Activated effector memory CD4-positive, alpha-beta T cell treated with Interleukin-2 at 50 U/mL for 16 hours (primary cell): ENCODE measurements around the gene AP5B1.
"Not testable (repeated sequence)": the region's sequence is repeated elsewhere in the genome, so short reads cannot be mapped to it uniquely, and the experiment has no call there.

Experiments
- DNase-seq: peaks from one replicate; pipeline ENCODE4 v3.0.0-alpha.2; 2020

AP5B1 gene

GRCh38 chr11:65785319-65786007 lies 4.7 kb upstream of the AP5B1 start:
- no peak for DNase-seq

- no peak for DNase-seq
Observed at GRCh38 chr11:65782816-65783228, 2.0 kb upstream of the AP5B1 start.

- no peak for DNase-seq
Observed at GRCh38 chr11:65781962-65782815, 1.4 kb upstream of the AP5B1 start.

GRCh38 chr11:65781152-65781961 lies 581 bp upstream of the AP5B1 start:
- no peak for DNase-seq

GRCh38 chr11:65779919-65780769 lies 632 bp downstream of the AP5B1 start:
- DNase-seq, result peak; percentile 67

GRCh38 chr11:65779669-65779918 lies 1.2 kb downstream of the AP5B1 start:
- DNase-seq, result no peak

GRCh38 chr11:65778901-65779668 lies 1.7 kb downstream of the AP5B1 start:
- DNase-seq, result no peak

- no peak for DNase-seq
Observed at GRCh38 chr11:65778431-65778900, 2.3 kb downstream of the AP5B1 start.

GRCh38 chr11:65777821-65778361 lies 2.9 kb downstream of the AP5B1 start:
- DNase-seq, result no peak

GRCh38 chr11:65777241-65777640 lies 3.5 kb downstream of the AP5B1 start:
- DNase-seq, result no peak

GRCh38 chr11:65776710-65777141 lies 4.0 kb downstream of the AP5B1 start:
- DNase-seq, result no peak

GRCh38 chr11:65776196-65776595 lies 4.6 kb downstream of the AP5B1 start:
- DNase-seq, result no peak

GRCh38 chr11:65774525-65775306 lies 6.1 kb downstream of the AP5B1 start:
- DNase-seq, result no peak

GRCh38 chr11:65773784-65774411 lies 6.9 kb downstream of the AP5B1 start:
- DNase-seq, result no peak

- DNase-seq, result no peak
Observed at GRCh38 chr11:65771589-65772112, 9.1 kb downstream of the AP5B1 start.

- DNase-seq, result no peak
Observed at GRCh38 chr11:65770951-65771567, 9.7 kb downstream of the AP5B1 start.

- DNase-seq, result not testable (repeated sequence)
Observed at GRCh38 chr11:65767806-65768205, 13.0 kb downstream of the AP5B1 start.

GRCh38 chr11:65767406-65767805 lies 13.4 kb downstream of the AP5B1 start:
- DNase-seq, result no peak

GRCh38 chr11:65766535-65766934 lies 14.2 kb downstream of the AP5B1 start:
- DNase-seq, result no peak
